T follicular helper cell (primary cell): ENCODE measurements around the gene TPGS1.

ENCODE experiments used
- DNase-seq: peaks from one replicate; pipeline ENCODE4 v3.0.0-alpha.2; 2020; ENCODE audit warnings: low read depth

The TPGS1 gene

DNA sequence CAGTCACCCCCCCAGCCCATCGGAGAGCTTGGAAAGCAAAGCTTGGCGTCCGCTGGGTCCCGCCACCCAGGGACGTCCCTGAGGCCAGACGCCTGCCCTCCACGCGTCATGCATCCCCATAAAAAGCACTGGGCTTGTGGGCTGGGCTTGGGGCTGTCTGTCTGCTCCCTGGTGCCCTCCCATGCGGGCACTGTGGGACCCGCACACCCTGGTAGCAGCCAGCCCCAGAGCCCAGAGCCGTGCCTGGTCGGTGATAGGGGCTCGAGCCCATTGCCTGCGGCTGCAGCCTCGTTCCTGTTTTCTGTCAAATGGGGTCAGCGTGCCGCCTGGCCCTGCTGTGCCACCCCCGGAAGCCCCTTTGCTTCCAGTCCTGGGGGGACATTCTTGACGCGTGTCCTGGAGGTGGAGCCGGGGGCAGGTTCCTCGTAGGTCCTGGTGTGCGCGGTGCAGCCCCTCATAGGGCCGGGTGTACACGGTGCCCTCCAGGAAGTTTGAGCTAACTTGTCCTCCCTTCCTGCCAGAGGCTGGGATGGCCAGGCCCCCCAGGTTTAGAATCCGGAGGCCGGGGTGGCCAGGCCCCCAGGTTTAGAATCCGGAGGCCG is 32.2 kb downstream of the TPGS1 start:
- DNase-seq: no peak

- no peak for DNase-seq
Measured at GRCh38 chr19:540867-541637, 33.8 kb downstream of the TPGS1 start.

DNA sequence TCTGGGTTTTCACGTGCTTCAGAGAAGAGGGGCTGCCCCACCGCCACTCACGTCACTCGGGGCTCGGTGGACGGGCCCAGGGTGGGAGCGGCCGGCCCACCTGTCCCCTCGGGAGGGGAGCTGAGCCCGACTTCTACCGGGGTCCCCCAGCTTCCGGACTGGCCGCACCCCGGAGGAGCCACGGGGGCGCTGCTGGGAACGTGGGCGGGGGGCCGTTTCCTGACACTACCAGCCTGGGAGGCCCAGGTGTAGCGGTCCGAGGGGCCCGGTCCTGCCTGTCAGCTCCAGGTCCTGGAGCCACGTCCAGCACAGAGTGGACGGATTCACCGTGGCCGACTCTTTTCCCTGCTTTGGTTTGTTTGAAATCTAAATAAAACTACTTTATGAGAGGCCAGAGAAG is 34.4 kb downstream of the TPGS1 start:
- no peak for DNase-seq

- no peak for DNase-seq
Measured at GRCh38 chr19:542173-542866, 35.0 kb downstream of the TPGS1 start.

DNA sequence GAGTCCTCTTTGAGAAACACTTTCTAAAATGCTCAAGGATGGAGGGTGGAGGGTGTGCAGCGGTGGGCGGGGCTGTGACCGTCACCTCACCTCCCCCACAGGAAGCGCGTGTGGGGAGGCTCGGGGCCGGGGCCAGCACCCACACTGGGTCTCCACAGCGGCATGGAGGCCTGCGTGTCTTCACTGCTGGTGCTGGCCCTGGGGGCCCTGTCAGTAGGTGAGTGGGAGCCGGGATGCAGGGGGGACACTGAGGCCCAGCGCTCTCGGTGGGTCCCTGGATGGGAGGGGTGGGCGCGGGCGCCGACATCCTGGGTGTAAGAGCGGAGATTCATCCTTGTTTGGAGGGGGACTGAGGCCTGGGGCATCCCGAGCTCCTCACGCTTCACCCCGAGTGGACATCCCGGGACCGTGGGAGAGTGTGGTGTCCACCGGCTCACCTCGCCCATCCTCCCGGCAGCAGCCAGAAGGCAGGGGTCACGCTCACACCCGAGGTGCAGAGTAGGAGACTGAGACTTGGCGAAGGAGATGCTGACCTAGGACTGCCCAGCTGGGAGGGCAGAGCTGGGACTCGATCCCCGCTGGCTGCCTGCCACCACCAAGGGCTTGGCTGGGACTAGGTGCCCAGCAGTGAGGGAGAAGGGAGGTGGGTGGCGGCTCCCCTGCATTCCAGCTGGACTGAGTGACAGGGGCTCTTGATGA is 36.8 kb downstream of the TPGS1 start, which contains the start of gene GZMM:
TSS of gene GZMM (plus strand) at position 144 of the 699 bp plus-strand sequence. CDS start at position 163, 19 bp downstream.
- DNase-seq: peak; percentile 72

DNA sequence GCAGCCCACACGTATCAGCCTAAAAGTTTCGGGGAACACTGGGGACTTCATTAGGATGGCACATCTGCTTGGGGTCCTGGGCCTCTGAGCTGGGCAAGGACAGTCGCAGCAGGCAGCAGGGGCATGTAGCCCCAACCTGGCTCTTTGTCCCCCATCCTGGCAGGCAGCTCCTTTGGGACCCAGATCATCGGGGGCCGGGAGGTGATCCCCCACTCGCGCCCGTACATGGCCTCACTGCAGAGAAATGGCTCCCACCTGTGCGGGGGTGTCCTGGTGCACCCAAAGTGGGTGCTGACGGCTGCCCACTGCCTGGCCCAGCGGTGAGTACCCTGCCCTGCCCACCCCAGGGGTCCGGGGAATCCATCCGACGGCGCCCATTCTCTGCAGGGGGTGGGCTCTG is 39.8 kb downstream of the TPGS1 start:
- no peak for DNase-seq

DNA sequence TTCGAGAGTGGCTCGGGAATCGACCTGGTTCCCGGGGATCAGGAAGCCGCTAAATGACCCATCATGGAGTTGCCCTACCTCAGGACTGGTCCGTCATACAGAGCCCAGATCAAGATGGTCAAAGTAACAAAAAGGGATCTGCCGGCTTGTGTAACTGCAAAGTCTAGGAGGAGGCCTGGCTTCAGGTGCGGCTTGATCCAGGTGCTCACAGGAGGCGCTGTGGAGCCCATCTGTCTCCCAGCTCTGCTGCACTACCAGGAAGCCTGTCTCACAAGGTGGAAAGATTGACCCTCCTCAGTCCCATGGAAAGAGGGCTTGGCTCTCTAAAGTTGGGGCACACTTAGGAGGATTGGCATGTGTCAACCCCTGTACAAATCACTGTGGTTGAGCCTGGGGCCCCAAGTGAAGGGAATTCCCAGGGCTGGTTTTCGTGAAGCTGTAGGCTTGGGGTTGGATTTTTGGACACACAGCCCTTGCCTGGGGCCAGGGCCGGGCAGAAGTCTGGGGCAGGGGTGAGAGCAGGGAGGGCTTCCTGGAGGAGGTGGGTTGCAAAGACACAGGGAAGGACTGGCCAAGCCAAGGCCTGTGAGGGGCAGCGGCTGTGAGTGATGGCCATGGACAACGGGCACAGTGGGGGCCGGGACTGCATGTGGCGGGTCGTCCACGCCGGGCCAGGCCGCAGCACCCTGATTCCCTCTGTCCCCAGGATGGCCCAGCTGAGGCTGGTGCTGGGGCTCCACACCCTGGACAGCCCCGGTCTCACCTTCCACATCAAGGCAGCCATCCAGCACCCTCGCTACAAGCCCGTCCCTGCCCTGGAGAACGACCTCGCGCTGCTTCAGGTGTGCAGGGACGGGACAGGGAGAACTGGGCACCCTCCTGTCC is 40.8 kb downstream of the TPGS1 start:
- no peak for DNase-seq

- DNase-seq: no peak
Measured at GRCh38 chr19:548886-549830, 41.9 kb downstream of the TPGS1 start.

- no peak for DNase-seq
Measured at GRCh38 chr19:554817-555216, 47.5 kb downstream of the TPGS1 start.

DNA sequence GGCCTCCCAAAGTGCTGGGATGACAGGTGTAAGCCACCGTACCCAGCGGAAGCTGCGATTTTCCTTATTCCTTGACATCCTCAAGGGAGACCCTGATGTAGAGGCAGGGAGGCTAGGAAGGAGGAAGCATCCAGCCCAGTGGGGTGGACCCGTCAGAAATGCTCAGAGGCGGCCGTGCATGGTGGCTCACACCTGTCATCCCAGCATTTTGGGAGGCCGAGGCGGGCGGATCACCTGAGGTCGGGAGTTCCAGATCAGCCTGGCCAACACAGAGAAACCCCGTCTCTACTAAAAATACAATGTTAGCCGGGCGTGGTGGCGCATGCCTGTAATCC is 48.1 kb downstream of the TPGS1 start:
- DNase-seq: no peak

- no peak for DNase-seq
Measured at GRCh38 chr19:556611-557382, 49.5 kb downstream of the TPGS1 start.

DNA sequence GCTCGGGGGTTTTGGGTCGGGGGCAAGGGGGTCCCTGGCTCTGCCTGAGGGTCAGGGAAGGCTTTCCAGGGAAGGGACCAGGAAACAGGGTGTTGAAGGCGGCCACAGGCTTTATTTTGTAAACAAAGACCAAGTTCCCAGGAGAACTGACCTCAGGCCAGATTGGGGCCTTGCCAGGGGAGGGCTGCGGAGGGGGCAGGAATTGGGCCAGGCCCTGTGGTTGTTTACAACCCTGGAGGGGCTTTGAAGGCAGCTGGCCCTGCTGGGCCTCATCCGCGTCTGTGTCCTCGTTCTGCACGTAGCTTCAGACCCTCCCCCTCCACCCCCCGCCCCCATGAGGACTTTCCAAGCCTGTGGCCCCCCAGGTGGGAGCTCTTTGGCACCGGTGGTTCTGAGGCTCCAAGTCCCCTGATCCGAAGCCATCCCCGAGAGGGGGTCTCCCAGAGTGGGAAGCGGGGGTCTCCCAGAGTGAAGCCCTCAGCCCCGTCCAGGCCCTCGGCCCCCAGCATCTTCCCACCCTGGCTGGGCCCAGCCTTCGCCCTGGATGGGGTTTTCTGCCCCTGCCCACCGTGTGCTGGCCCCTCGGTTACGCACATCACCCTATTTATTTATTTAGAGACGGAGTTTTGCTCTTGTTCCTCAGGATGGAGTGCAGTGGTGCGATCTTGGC is 51.6 kb downstream of the TPGS1 start:
- no peak for DNase-seq

DNA sequence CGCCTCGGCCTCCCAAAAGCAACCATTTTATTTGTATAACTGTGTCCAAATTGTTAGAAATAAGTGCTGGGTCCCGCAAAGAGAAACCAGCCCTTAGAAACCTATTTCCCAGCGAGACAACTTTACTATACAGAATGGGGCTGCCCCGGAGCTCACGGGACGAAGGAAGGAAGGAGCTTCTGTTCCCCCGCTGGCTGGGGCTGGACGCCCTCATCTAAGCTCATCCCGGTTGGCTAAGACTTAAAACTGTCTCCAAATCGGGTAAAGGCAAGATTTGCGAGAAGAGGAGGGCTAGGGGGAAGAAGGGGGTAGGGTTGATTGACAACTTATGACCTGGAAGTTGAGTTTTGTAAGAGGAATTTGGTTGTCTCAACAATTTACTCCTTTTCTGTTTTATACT is 52.8 kb downstream of the TPGS1 start:
- no peak for DNase-seq

GRCh38 chr19:566403-566802 is 59.1 kb downstream of the TPGS1 start:
- no peak for DNase-seq

DNA sequence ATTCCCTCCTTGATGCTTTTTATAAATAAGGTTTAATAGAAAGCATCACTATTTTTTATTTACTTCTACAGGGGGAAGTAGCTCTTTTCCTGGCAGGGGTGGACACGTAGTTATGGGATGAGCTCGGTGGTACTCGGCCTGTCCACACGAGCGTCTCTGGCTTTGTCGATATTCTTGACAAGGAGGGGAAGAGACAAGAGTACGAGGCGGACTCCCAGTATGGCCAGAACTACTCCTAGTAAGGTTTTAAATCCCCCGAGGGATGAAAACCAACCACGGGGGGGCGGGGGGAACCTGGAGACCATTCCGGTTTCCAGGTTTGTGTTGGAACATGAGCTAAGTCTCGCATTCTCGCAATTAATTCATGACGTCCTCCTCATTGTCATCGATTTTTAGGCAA is 59.5 kb downstream of the TPGS1 start:
- DNase-seq: no peak

DNA sequence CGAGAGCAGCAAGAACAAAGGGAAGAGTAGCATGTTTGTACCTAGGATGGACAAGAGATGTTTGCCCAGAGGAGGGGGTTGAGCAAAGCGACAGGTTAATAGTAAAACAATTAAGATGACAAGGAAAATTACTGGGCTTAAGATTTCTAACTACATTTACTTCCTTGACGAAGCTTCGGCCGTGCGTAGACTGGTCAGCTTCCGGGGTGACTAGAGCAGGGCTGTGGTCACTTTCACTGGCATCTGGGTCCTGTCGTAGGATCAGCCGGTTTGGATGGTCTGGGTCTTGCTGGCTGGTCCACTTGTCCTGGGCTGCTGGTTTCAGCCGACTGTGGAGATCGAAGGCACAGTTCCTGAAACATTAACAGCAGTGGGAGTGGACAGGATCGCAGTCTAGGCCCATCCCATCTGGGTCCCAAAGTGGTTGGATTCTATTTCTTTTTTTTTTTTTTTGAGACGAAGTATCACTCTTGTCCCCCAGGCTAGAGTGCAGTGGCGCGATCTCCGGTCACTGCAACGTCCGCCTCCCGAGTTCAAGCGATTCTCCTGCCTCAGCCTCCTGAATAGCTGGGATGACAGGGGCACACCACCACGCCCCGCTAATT is 60.1 kb downstream of the TPGS1 start:
- DNase-seq: no peak
